Measurements from ENCODE around the gene HMSD. TPM values are rescaled to one million over a fixed set of nuclear protein-coding genes. Genes with fewer than 3 reads are reported as not detected.

Gene HMSD
- total and polyA plus RNA-seq, 2 experiments from 2014 or later = 2.6 to 25.1 TPM

DNA sequence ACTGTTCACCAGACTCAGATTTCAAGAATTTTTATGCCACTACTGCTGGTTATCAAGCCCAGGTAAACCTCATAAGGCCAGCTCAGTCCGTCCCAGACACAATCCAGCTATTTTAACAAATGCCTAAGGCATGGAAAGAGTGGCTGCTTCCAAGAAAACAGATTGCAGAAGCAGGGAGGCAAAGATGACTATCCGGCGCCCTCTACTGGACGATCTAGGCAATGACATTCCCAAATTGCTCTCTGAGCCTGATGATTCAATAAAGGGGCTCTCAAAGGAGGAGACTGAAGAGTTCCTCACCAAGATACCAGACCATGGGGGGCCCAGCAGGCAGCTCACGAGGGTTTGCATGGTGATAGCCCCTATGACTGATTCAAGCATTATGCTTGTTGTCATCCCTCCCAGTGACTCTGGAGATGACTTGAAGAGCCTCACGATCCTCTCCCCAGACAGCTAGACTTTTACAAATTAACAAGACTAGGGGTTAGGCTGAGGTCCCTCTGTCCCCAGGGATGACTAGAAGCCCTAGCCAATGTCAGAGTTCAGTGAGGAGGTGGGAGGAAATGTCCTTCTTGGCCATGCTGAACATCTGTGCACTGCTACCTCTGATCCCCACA, 45.8 kb downstream of the HMSD start:
- Histone ChIP-seq H3K4me1 (ENCODE audit: insufficient read depth) (no peaks in the 10 kb centered on the region), H3F3A (replicated peaks; ENCODE audit: low read depth) (no peaks in the 10 kb centered on the region), H3K27ac (ENCODE audit: low read depth) (no peak overlapping the region), H2AFZ (no peak overlapping the region), H3K27me3 (ENCODE audit: insufficient read depth) (no peaks in the 10 kb centered on the region), H3K79me2 (replicated peaks; ENCODE audit: insufficient read depth) (no peaks in the 10 kb centered on the region), H3K36me3 (ENCODE audit: insufficient read depth) (no peaks in the 10 kb centered on the region), H3K9me2 (ENCODE audit: insufficient read depth) (peaks cover 7% of the 10 kb centered on the region; the same call in 1 of the 2 replicates), H3K4me3 (no peak overlapping the region), H4K20me1 (replicated peaks; ENCODE audit: insufficient read depth) (no peaks in the 10 kb centered on the region), H3K4me2 (no peak overlapping the region)
- TF ChIP-seq, protein P1, sequence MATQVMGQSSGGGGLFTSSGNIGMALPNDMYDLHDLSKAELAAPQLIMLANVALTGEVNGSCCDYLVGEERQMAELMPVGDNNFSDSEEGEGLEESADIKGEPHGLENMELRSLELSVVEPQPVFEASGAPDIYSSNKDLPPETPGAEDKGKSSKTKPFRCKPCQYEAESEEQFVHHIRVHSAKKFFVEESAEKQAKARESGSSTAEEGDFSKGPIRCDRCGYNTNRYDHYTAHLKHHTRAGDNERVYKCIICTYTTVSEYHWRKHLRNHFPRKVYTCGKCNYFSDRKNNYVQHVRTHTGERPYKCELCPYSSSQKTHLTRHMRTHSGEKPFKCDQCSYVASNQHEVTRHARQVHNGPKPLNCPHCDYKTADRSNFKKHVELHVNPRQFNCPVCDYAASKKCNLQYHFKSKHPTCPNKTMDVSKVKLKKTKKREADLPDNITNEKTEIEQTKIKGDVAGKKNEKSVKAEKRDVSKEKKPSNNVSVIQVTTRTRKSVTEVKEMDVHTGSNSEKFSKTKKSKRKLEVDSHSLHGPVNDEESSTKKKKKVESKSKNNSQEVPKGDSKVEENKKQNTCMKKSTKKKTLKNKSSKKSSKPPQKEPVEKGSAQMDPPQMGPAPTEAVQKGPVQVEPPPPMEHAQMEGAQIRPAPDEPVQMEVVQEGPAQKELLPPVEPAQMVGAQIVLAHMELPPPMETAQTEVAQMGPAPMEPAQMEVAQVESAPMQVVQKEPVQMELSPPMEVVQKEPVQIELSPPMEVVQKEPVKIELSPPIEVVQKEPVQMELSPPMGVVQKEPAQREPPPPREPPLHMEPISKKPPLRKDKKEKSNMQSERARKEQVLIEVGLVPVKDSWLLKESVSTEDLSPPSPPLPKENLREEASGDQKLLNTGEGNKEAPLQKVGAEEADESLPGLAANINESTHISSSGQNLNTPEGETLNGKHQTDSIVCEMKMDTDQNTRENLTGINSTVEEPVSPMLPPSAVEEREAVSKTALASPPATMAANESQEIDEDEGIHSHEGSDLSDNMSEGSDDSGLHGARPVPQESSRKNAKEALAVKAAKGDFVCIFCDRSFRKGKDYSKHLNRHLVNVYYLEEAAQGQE (IDR thresholded peaks at IDR 0.05; ENCODE audit: unreplicated experiment) = no peak
- TF ChIP-seq POLR2AphosphoS5 (IDR thresholded peaks at IDR 0.05; ENCODE audit: low read depth) = no peak
- TF ChIP-seq, protein P2, sequence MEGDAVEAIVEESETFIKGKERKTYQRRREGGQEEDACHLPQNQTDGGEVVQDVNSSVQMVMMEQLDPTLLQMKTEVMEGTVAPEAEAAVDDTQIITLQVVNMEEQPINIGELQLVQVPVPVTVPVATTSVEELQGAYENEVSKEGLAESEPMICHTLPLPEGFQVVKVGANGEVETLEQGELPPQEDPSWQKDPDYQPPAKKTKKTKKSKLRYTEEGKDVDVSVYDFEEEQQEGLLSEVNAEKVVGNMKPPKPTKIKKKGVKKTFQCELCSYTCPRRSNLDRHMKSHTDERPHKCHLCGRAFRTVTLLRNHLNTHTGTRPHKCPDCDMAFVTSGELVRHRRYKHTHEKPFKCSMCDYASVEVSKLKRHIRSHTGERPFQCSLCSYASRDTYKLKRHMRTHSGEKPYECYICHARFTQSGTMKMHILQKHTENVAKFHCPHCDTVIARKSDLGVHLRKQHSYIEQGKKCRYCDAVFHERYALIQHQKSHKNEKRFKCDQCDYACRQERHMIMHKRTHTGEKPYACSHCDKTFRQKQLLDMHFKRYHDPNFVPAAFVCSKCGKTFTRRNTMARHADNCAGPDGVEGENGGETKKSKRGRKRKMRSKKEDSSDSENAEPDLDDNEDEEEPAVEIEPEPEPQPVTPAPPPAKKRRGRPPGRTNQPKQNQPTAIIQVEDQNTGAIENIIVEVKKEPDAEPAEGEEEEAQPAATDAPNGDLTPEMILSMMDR (conservative IDR thresholded peaks at IDR 0.05; ENCODE audit: low read depth in 2 of 2) = peak; percentile 85 to 89
- no peak for TF ChIP-seq EZH2 (IDR thresholded peaks at IDR 0.05; ENCODE audit: low read depth, unreplicated experiment)
- TF ChIP-seq, protein P3, sequence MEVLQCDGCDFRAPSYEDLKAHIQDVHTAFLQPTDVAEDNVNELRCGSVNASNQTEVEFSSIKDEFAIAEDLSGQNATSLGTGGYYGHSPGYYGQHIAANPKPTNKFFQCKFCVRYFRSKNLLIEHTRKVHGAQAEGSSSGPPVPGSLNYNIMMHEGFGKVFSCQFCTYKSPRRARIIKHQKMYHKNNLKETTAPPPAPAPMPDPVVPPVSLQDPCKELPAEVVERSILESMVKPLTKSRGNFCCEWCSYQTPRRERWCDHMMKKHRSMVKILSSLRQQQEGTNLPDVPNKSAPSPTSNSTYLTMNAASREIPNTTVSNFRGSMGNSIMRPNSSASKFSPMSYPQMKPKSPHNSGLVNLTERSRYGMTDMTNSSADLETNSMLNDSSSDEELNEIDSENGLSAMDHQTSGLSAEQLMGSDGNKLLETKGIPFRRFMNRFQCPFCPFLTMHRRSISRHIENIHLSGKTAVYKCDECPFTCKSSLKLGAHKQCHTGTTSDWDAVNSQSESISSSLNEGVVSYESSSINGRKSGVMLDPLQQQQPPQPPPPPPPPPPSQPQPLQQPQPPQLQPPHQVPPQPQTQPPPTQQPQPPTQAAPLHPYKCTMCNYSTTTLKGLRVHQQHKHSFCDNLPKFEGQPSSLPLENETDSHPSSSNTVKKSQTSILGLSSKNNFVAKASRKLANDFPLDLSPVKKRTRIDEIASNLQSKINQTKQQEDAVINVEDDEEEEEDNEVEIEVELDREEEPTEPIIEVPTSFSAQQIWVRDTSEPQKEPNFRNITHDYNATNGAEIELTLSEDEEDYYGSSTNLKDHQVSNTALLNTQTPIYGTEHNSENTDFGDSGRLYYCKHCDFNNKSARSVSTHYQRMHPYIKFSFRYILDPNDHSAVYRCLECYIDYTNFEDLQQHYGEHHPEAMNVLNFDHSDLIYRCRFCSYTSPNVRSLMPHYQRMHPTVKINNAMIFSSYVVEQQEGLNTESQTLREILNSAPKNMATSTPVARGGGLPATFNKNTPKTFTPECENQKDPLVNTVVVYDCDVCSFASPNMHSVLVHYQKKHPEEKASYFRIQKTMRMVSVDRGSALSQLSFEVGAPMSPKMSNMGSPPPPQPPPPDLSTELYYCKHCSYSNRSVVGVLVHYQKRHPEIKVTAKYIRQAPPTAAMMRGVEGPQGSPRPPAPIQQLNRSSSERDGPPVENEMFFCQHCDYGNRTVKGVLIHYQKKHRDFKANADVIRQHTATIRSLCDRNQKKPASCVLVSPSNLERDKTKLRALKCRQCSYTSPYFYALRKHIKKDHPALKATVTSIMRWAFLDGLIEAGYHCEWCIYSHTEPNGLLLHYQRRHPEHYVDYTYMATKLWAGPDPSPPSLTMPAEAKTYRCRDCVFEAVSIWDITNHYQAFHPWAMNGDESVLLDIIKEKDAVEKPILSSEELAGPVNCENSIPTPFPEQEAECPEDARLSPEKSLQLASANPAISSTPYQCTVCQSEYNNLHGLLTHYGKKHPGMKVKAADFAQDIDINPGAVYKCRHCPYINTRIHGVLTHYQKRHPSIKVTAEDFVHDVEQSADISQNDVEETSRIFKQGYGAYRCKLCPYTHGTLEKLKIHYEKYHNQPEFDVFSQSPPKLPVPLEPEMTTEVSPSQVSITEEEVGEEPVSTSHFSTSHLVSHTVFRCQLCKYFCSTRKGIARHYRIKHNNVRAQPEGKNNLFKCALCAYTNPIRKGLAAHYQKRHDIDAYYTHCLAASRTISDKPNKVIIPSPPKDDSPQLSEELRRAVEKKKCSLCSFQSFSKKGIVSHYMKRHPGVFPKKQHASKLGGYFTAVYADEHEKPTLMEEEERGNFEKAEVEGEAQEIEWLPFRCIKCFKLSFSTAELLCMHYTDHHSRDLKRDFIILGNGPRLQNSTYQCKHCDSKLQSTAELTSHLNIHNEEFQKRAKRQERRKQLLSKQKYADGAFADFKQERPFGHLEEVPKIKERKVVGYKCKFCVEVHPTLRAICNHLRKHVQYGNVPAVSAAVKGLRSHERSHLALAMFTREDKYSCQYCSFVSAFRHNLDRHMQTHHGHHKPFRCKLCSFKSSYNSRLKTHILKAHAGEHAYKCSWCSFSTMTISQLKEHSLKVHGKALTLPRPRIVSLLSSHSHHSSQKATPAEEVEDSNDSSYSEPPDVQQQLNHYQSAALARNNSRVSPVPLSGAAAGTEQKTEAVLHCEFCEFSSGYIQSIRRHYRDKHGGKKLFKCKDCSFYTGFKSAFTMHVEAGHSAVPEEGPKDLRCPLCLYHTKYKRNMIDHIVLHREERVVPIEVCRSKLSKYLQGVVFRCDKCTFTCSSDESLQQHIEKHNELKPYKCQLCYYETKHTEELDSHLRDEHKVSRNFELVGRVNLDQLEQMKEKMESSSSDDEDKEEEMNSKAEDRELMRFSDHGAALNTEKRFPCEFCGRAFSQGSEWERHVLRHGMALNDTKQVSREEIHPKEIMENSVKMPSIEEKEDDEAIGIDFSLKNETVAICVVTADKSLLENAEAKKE (CRISPR knock-in tag; IDR thresholded peaks at IDR 0.05) = 0 out of 2 replicates have a peak, but pooled peaks have one; percentile 21
- ATAC-seq (peak; percentile 82), DNase-seq (ENCODE audit: low spot score) (peak; percentile 78)
- H3K4me1 Mint-ChIP-seq = no peaks in the 10 kb centered on the region
- H3K9me3 Mint-ChIP-seq = peaks cover 27% of the 10 kb centered on the region
- peaks cover 11% of the 10 kb centered on the region; the same call in 2 of the 3 replicates for H3K36me3 Mint-ChIP-seq (ENCODE audit: low read depth)
- peaks cover 3% of the 10 kb centered on the region for H3K27me3 Mint-ChIP-seq (ENCODE audit: insufficient read depth, low read depth, poor library complexity)
- no peak overlapping the region for H3K27ac Mint-ChIP-seq
- no peak overlapping the region for H3K4me3 Mint-ChIP-seq
